ENCODE results near the gene YLPM1.

GRCh38 chr14:74855021-74855420, 91.9 kb downstream of the YLPM1 start:
- no peak for TF ChIP-seq FOXM1 (IDR thresholded peaks at IDR 0.05; ENCODE audit: borderline replicate concordance)
- TF ChIP-seq BHLHE40 (IDR thresholded peaks at IDR 0.05; ENCODE audit: borderline replicate concordance) = no peak
- no peak for TF ChIP-seq TARDBP (IDR thresholded peaks at IDR 0.05)
- no peak for TF ChIP-seq HDGF (IDR thresholded peaks at IDR 0.05; ENCODE audit: borderline replicate concordance)
- TF ChIP-seq ELF4 (IDR thresholded peaks at IDR 0.05) = no peak
- no peak for TF ChIP-seq LEF1 (IDR thresholded peaks at IDR 0.05; ENCODE audit: borderline replicate concordance)

Data from HEK293T (cell line).